Measurements from ENCODE around the gene PEX3. TPM values are rescaled to one million over a fixed set of nuclear protein-coding genes. Genes with fewer than 3 reads are reported as not detected.
A peak's percentile ranks its signal among the peaks of the same experiment; 100 is the strongest.

The PEX3 gene, protein sequence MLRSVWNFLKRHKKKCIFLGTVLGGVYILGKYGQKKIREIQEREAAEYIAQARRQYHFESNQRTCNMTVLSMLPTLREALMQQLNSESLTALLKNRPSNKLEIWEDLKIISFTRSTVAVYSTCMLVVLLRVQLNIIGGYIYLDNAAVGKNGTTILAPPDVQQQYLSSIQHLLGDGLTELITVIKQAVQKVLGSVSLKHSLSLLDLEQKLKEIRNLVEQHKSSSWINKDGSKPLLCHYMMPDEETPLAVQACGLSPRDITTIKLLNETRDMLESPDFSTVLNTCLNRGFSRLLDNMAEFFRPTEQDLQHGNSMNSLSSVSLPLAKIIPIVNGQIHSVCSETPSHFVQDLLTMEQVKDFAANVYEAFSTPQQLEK
- polyA plus RNA-seq (2013), result 19.4 and 21.5 TPM in 2 replicates

DNA sequence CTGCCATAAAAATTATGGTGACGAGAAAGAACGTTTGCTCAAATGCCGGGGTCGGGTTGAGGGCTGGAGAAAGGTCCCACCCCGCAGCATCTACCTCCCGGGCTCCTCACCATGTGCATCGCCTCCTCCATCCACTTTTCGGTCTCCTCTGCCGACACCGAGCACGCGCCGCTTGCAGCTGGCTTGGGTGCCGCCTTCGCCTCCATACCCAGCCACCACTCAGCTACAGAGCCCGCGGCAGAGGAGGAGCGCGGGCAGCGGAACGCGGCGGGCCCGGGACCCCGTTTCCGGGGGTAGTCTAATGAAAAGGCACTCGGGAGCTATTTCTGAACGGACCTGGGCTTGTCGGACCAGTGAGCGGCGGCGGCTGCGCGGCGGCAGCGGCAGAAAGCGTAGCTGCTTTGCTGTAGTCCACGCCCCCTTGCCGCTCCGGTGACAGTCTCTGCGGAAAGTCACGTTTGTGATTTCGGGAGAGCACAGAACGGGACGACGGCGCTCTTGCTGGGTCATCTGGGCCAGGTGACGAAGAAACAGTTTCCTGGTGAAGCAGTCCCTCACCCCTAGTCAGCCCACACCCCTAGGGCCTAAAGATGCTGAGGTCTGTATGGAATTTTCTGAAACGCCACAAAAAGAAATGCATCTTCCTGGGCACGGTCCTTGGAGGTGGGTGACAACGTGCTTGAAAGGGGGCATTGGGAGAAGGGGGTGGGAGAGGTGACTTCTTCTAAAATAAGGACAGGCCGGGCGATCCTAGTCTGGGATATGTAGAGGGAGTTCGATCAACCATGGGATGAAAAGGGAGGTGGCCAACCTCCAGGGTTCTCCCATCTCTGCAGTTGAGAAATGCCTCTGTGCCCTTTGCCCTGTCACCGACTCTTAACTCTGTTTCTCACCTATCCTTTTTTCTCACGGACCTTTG is at the start of gene PEX3, which contains the start of gene ADAT2:
Gene PEX3 (plus strand): TSS at position 353 of the 919 bp plus-strand sequence. CDS start 238 bp downstream, at position 591.
Gene ADAT2 (minus strand): TSS at position 243 of the 919 bp plus-strand sequence. CDS start 37 bp downstream, at position 206.
- Histone ChIP-seq H2AFZ (ENCODE audit: insufficient read depth, low read length, poor library complexity) (peak within 1 kb of the TSS; percentile 83), H3K4me3 (ENCODE audit: low read depth, low read length) (peak within 1 kb of the TSS; percentile 76), H2BK5ac (ENCODE audit: low read depth, low read length, poor library complexity) (no peak within 1 kb of the TSS), H3K9ac (ENCODE audit: low read length) (peak within 1 kb of the TSS; percentile 82), H3K79me1 (ENCODE audit: low read length) (peaks cover 3% of the 10 kb centered on the region), H2BK120ac (ENCODE audit: insufficient read depth, low read length, poor library complexity) (no peak within 1 kb of the TSS), H4K91ac (ENCODE audit: low read depth, low read length) (peak within 1 kb of the TSS; percentile 48), H3K18ac (ENCODE audit: low read length) (peak within 1 kb of the TSS; percentile 73), H3K14ac (ENCODE audit: low read length) (peak within 1 kb of the TSS; percentile 37), H4K8ac (ENCODE audit: low read depth, low read length) (peak within 1 kb of the TSS; percentile 87), H3K4me2 (ENCODE audit: low read length) (peak within 1 kb of the TSS; percentile 96), H3K4ac (ENCODE audit: low read depth, low read length) (peak within 1 kb of the TSS; percentile 20), H3K79me2 (ENCODE audit: control insufficient read depth, insufficient read depth, low read length, poor library complexity) (peaks cover 3% of the 10 kb centered on the region), H3K9me3 (ENCODE audit: insufficient read depth, low read depth, low read length) (no peaks in the 10 kb centered on the region), H3K27me3 (ENCODE audit: insufficient read depth, low read length) (no peaks in the 10 kb centered on the region), H4K12ac (ENCODE audit: low read depth, low read length) (peak within 1 kb of the TSS; percentile 56), H3K27ac (ENCODE audit: low read depth, low read length) (no peak within 1 kb of the TSS), H3K23ac (ENCODE audit: low read length) (no peak within 1 kb of the TSS), H2BK12ac (ENCODE audit: low read length) (no peak within 1 kb of the TSS), H3K36me3 (ENCODE audit: control insufficient read depth in 1 of 2, insufficient read depth in 2 of 2, low read length in 2 of 2) (no peaks in the 10 kb centered on the region), H2AK5ac (ENCODE audit: low read length) (no peak within 1 kb of the TSS), H3K4me1 (ENCODE audit: control insufficient read depth in 1 of 2, insufficient read depth in 2 of 2, low read length in 2 of 2) (peaks cover 1 to 2% of the 10 kb centered on the region in 2 experiments)
- no CpG with 5 or more reads among the region's 56 CpGs for WGBS (ENCODE audit: extremely low coverage, insufficient coverage, insufficient read length)
- peak; percentile 95 to 96 for DNase-seq

DNA sequence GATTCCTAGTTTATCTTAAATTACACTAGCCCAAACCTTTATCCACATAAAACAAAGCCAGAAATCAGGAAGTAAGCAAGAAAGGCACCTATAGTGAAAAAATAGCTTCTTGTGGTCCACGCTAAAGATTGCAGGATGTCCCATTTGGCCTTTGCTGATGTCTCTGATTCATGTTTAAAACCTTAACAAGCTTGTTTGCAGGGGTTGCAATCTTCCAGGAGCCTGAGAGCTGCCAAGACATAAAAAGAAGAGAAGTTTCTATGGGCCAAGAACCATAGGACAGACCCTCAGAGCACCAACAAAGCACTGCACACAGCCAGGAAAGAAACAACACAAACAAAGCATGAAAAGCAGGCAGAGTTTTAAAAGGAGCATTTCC is 49.5 kb upstream of the PEX3 start:
- Histone ChIP-seq H3K27ac (ENCODE audit: low read depth, low read length) (no peak overlapping the region), H2AK5ac (ENCODE audit: low read length) (no peak overlapping the region), H2BK120ac (ENCODE audit: insufficient read depth, low read length, poor library complexity) (no peak overlapping the region), H3K27me3 (ENCODE audit: insufficient read depth, low read length) (no peaks in the 10 kb centered on the region), H4K12ac (ENCODE audit: low read depth, low read length) (no peak overlapping the region), H3K79me1 (ENCODE audit: low read length) (peaks cover 11% of the 10 kb centered on the region), H2BK12ac (ENCODE audit: low read length) (no peak overlapping the region), H4K8ac (ENCODE audit: low read depth, low read length) (no peak overlapping the region), H2AFZ (ENCODE audit: insufficient read depth, low read length, poor library complexity) (no peak overlapping the region), H3K18ac (ENCODE audit: low read length) (no peak overlapping the region), H3K4me2 (ENCODE audit: low read length) (no peak overlapping the region), H3K36me3 (ENCODE audit: control insufficient read depth in 1 of 2, insufficient read depth in 2 of 2, low read length in 2 of 2) (no peaks in the 10 kb centered on the region), H3K9ac (ENCODE audit: low read length) (no peak overlapping the region), H2BK5ac (ENCODE audit: low read depth, low read length, poor library complexity) (no peak overlapping the region), H3K79me2 (ENCODE audit: control insufficient read depth, insufficient read depth, low read length, poor library complexity) (no peaks in the 10 kb centered on the region), H3K14ac (ENCODE audit: low read length) (no peak overlapping the region), H4K91ac (ENCODE audit: low read depth, low read length) (no peak overlapping the region), H3K4me1 (ENCODE audit: control insufficient read depth in 1 of 2, insufficient read depth in 2 of 2, low read length in 2 of 2) (peaks cover 21 to 22% of the 10 kb centered on the region in 2 experiments), H3K4me3 (ENCODE audit: low read depth, low read length) (no peak overlapping the region), H3K23ac (ENCODE audit: low read length) (no peak overlapping the region), H3K4ac (ENCODE audit: low read depth, low read length) (no peak overlapping the region), H3K9me3 (ENCODE audit: insufficient read depth, low read depth, low read length) (no peaks in the 10 kb centered on the region)
- DNase-seq, result no peak
- no CpG with 5 or more reads among the region's 1 CpG for WGBS (ENCODE audit: extremely low coverage, insufficient coverage, insufficient read length)

DNA sequence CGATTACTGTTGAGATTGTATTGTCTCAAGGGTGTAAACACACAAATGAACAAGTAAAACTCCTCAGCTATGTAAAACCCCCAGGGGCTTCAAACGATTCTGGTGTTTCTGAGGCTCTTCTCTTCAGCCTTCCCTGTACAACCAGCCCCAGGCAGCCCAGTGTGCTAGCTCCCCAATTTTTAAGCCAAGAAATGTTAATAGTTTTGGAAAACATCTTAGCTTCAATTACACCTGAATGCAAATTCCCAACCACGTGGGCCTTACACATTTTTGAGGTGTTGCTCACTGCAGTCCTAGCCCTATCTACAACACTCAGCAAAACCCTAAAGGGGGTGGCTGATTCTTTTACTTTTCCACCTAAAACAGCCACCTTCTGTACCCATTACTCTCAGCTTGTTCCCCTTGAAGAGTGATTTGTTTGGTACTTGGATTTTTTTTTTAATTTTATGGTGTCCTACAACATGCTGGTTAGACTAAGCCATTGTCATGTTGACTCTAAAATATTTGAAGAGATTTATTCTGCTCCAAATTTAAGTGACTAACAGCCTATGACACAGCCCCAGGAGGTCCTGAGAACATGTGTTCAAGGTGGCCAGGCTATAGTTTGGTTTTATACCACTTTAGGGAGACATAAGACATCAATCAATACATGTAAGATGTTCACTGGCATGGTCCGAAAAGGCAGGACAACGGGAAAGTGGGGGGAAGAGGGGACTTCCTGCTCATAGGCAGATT is 48.8 kb upstream of the PEX3 start:
- WGBS (ENCODE audit: extremely low coverage, insufficient coverage, insufficient read length), result no CpG with 5 or more reads among the region's 5 CpGs
- H3K27ac ChIP-seq (ENCODE audit: low read depth, low read length), result no peak overlapping the region
- H3K18ac ChIP-seq (ENCODE audit: low read length), result no peak overlapping the region
- H4K8ac ChIP-seq (ENCODE audit: low read depth, low read length), result no peak overlapping the region
- H3K23ac ChIP-seq (ENCODE audit: low read length), result no peak overlapping the region
- no peak overlapping the region for H2BK5ac ChIP-seq (ENCODE audit: low read depth, low read length, poor library complexity)
- no peak overlapping the region for H4K91ac ChIP-seq (ENCODE audit: low read depth, low read length)
- H3K4me2 ChIP-seq (ENCODE audit: low read length), result no peak overlapping the region
- no peak overlapping the region for H2BK120ac ChIP-seq (ENCODE audit: insufficient read depth, low read length, poor library complexity)
- H3K79me1 ChIP-seq (ENCODE audit: low read length), result peaks cover 11% of the 10 kb centered on the region
- no peak overlapping the region for H2AFZ ChIP-seq (ENCODE audit: insufficient read depth, low read length, poor library complexity)
- no peak overlapping the region for H2BK12ac ChIP-seq (ENCODE audit: low read length)
- H3K36me3 ChIP-seq (ENCODE audit: control insufficient read depth in 1 of 2, insufficient read depth in 2 of 2, low read length in 2 of 2), result no peaks in the 10 kb centered on the region
- no peak overlapping the region for H3K4me3 ChIP-seq (ENCODE audit: low read depth, low read length)
- no peaks in the 10 kb centered on the region for H3K27me3 ChIP-seq (ENCODE audit: insufficient read depth, low read length)
- peak in 1 of 2 donors; percentile 31 for DNase-seq
- no peak overlapping the region for H2AK5ac ChIP-seq (ENCODE audit: low read length)
- H3K4ac ChIP-seq (ENCODE audit: low read depth, low read length), result no peak overlapping the region
- peaks cover 21 to 22% of the 10 kb centered on the region in 2 experiments for H3K4me1 ChIP-seq (ENCODE audit: control insufficient read depth in 1 of 2, insufficient read depth in 2 of 2, low read length in 2 of 2)
- H3K9ac ChIP-seq (ENCODE audit: low read length), result no peak overlapping the region
- no peak overlapping the region for H4K12ac ChIP-seq (ENCODE audit: low read depth, low read length)
- no peaks in the 10 kb centered on the region for H3K9me3 ChIP-seq (ENCODE audit: insufficient read depth, low read depth, low read length)
- H3K79me2 ChIP-seq (ENCODE audit: control insufficient read depth, insufficient read depth, low read length, poor library complexity), result no peaks in the 10 kb centered on the region
- H3K14ac ChIP-seq (ENCODE audit: low read length), result no peak overlapping the region

All from trophoblast cell (in vitro differentiated cells and primary cell).